Neural progenitor cell (in vitro differentiated cells): ENCODE data around the gene SLC26A4. TPM values are rescaled to one million over a fixed set of nuclear protein-coding genes. Genes with fewer than 3 reads are reported as not detected.

Experiments
- DNase-seq: peaks from one replicate; pipeline ENCODE4 v3.0.0-alpha.2; 2016; ENCODE audit warnings: low spot score
- H2AFZ ChIP-seq: fragments of 200-600 bp; sonication (generic); replicated peaks from 2 replicates; pipeline ENCODE4 v1.6.1; 2016; ENCODE audit warnings: antibody characterized with exemption
- H3F3A ChIP-seq: fragments of 200-600 bp; sonication (generic); 2 replicates; pipeline ENCODE4 v1.6.1; 2016; ENCODE audit warnings: antibody characterized with exemption, low read depth
- H3K27ac ChIP-seq: fragments of 200-600 bp; sonication (generic); 2 replicates; pipeline ENCODE4 v1.5.1; 2016; ENCODE audit warnings: mild to moderate bottlenecking
- H3K27me3 ChIP-seq: fragments of 200-600 bp; sonication (generic); 2 replicates; pipeline ENCODE4 v1.6.1; 2016; ENCODE audit warnings: mild to moderate bottlenecking, moderate library complexity
- H3K36me3 ChIP-seq: fragments of 200-600 bp; sonication (generic); 2 replicates; pipeline ENCODE4 v1.5.1; 2016
- H3K4me1 ChIP-seq: fragments of 200-600 bp; sonication (generic); 2 replicates; pipeline ENCODE4 v1.6.1; 2016; ENCODE audit warnings: mixed run types
- H3K4me2 ChIP-seq: fragments of 200-600 bp; sonication (generic); 2 replicates; pipeline ENCODE4 v1.6.1; 2016
- H3K4me3 ChIP-seq: fragments of 200-600 bp; sonication (generic); 2 replicates; pipeline ENCODE4 v1.5.1; 2016
- H3K79me2 ChIP-seq: fragments of 200-600 bp; sonication (generic); 2 replicates; pipeline ENCODE4 v1.6.1; 2016; ENCODE audit warnings: low read depth
- H3K9ac ChIP-seq: fragments of 200-600 bp; sonication (generic); 2 replicates; pipeline ENCODE4 v1.6.1; 2016
- H3K9me3 ChIP-seq: fragments of 200-600 bp; sonication (generic); 2 replicates; pipeline ENCODE4 v1.5.1; 2016; ENCODE audit warnings: low read depth
- H4K20me1 ChIP-seq: fragments of 200-600 bp; sonication (generic); 2 replicates; pipeline ENCODE4 v1.6.1; 2016; ENCODE audit warnings: low read depth
- H3K27ac Mint-ChIP-seq: 3 replicates; pipeline ENCODE4 v1.8.0; 2021; ENCODE audit warnings: mixed read lengths
- H3K27me3 Mint-ChIP-seq: 2 replicates; pipeline ENCODE4 v1.8.0; 2022; ENCODE audit warnings: low read depth, mild to moderate bottlenecking, inconsistent platforms, moderate library complexity, mixed read lengths; ENCODE audit not compliant: insufficient read depth
- H3K36me3 Mint-ChIP-seq: 3 replicates; pipeline ENCODE4 v1.8.0; 2021; ENCODE audit warnings: mixed read lengths
- H3K4me1 Mint-ChIP-seq: 3 replicates; pipeline ENCODE4 v1.8.0; 2021; ENCODE audit warnings: mixed read lengths
- H3K4me3 Mint-ChIP-seq: 3 replicates; pipeline ENCODE4 v1.8.0; 2021; ENCODE audit warnings: mild to moderate bottlenecking, moderate library complexity, mixed read lengths
- H3K9me3 Mint-ChIP-seq: 3 replicates; pipeline ENCODE4 v1.8.0; 2020; ENCODE audit warnings: mixed read lengths
- EZH2 ChIP-seq: fragments of 200-600 bp; sonication (generic); IDR thresholded peaks from 2 replicates; pipeline ENCODE4 v1.6.1; 2017; ENCODE audit warnings: antibody characterized with exemption, mild to moderate bottlenecking, moderate library complexity
- EZH2phosphoT487 ChIP-seq: fragments of 200-600 bp; sonication (generic); IDR thresholded peaks from 2 replicates; pipeline ENCODE4 v1.6.1; 2017; ENCODE audit warnings: antibody characterized with exemption
- total RNA-seq: library from RNA; depleted of rRNA; stranded (reverse); fragments of >200 nt; gene quantifications from 2 replicates; pipeline ENCODE4 v1.2.3, GENCODE V29; 2015; ENCODE audit warnings: low replicate concordance
- TF ChIP-seq, protein P1 (sequence below): fragments of 200-600 bp; sonication (generic); IDR thresholded peaks from 2 replicates; pipeline ENCODE4 v1.5.1; 2017; ENCODE audit warnings: antibody characterized with exemption, mild to moderate bottlenecking

The SLC26A4 gene
- total RNA-seq, 1 donor from 2014 or later, result 0.02 TPM

DNA sequence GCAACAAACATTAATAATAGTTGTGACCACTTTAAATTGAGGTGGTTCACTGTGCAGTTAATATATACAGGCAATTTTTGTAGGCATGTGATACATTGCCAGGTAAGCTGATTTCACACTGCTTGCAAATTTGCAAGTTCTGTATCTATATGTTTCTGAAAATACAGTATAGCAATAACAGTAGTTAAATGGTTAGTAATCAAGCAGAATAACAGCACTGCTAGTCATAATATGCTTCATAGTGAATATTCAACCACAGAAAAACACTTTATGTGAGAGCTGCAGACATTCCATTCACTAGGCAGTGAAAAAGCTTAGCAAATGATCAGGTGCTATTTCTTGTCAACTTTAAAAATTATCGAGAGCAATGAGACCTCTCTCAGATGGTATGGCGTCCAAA is 28.9 kb downstream of the SLC26A4 start:
- no peak overlapping the region for H3K27ac ChIP-seq
- no peaks in the 10 kb centered on the region for H3K9me3 ChIP-seq
- H3K27me3 Mint-ChIP-seq, result peaks cover 2% of the 10 kb centered on the region
- no peaks in the 10 kb centered on the region for H4K20me1 ChIP-seq
- no peak overlapping the region for H3K9ac ChIP-seq
- TF ChIP-seq EZH2 (no peak), EZH2phosphoT487 (no peak)
- TF ChIP-seq, protein P1, sequence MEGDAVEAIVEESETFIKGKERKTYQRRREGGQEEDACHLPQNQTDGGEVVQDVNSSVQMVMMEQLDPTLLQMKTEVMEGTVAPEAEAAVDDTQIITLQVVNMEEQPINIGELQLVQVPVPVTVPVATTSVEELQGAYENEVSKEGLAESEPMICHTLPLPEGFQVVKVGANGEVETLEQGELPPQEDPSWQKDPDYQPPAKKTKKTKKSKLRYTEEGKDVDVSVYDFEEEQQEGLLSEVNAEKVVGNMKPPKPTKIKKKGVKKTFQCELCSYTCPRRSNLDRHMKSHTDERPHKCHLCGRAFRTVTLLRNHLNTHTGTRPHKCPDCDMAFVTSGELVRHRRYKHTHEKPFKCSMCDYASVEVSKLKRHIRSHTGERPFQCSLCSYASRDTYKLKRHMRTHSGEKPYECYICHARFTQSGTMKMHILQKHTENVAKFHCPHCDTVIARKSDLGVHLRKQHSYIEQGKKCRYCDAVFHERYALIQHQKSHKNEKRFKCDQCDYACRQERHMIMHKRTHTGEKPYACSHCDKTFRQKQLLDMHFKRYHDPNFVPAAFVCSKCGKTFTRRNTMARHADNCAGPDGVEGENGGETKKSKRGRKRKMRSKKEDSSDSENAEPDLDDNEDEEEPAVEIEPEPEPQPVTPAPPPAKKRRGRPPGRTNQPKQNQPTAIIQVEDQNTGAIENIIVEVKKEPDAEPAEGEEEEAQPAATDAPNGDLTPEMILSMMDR, result no peak
- no peaks in the 10 kb centered on the region for H3K36me3 ChIP-seq
- no peaks in the 10 kb centered on the region for H3K9me3 Mint-ChIP-seq
- no peak overlapping the region for H3K4me3 Mint-ChIP-seq
- H3K79me2 ChIP-seq, result no peaks in the 10 kb centered on the region
- H3K4me1 Mint-ChIP-seq, result peaks cover 11% of the 10 kb centered on the region
- peaks cover 5% of the 10 kb centered on the region for H3K4me1 ChIP-seq
- no peaks in the 10 kb centered on the region for H3K27me3 ChIP-seq
- no peak for DNase-seq
- no peaks in the 10 kb centered on the region for H3K36me3 Mint-ChIP-seq
- H2AFZ ChIP-seq, result no peak overlapping the region
- no peak overlapping the region for H3K27ac Mint-ChIP-seq
- no peak overlapping the region for H3K4me3 ChIP-seq
- no peaks in the 10 kb centered on the region for H3F3A ChIP-seq
- H3K4me2 ChIP-seq, result no peak overlapping the region

DNA sequence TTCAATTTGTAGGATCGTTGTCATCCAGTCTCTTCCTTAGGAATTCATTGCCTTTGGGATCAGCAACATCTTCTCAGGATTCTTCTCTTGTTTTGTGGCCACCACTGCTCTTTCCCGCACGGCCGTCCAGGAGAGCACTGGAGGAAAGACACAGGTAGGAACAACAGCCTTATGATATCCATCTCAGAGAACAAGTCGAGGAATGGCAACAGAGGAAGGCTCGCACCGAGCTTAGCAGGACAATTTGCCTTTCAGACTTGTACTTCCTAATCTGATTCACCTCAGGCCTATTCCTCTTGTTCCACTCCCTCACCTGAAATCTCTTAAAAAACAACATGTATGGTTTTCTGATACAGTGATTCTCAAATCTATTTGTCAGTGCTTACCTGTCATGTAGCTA is 29.5 kb downstream of the SLC26A4 start:
- Mint-ChIP-seq H3K4me1 (peaks cover 7% of the 10 kb centered on the region), H3K27ac (no peak overlapping the region), H3K27me3 (peaks cover 2% of the 10 kb centered on the region), H3K4me3 (no peak overlapping the region), H3K9me3 (no peaks in the 10 kb centered on the region), H3K36me3 (no peaks in the 10 kb centered on the region)
- H2AFZ ChIP-seq, result no peak overlapping the region
- H3K27ac ChIP-seq, result no peak overlapping the region
- no peaks in the 10 kb centered on the region for H3K36me3 ChIP-seq
- no peak for DNase-seq
- no peak overlapping the region for H3K4me2 ChIP-seq
- no peaks in the 10 kb centered on the region for H3K27me3 ChIP-seq
- H3K4me1 ChIP-seq, result peaks cover 5% of the 10 kb centered on the region
- no peak overlapping the region for H3K4me3 ChIP-seq
- TF ChIP-seq, protein P1, result no peak
- TF ChIP-seq EZH2 (no peak), EZH2phosphoT487 (no peak)
- H3K79me2 ChIP-seq, result no peaks in the 10 kb centered on the region
- no peaks in the 10 kb centered on the region for H3F3A ChIP-seq
- H4K20me1 ChIP-seq, result no peaks in the 10 kb centered on the region
- no peak overlapping the region for H3K9ac ChIP-seq
- H3K9me3 ChIP-seq, result no peaks in the 10 kb centered on the region

DNA sequence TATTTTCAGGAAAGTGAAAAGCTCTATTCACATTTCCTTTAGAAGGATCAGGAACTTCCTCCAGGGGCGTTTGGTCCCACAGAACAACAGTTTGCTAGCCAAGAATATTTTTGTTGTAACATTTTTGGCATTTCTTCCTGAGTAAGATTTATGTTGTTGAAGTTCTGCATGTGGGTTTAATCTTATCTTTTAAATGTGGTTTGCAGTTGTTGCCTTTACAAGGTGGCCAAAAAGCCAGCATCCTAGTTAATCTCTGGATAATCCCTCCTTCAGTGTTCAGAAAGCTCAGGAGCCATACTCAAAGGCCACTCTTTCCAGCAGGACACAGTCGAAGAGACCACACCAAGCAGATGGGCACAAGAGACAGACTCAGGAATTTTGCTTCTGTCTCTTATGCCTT is 30.0 kb downstream of the SLC26A4 start:
- H3K4me2 ChIP-seq, result no peak overlapping the region
- H3K4me1 ChIP-seq, result peaks cover 5% of the 10 kb centered on the region
- peaks cover 4% of the 10 kb centered on the region for H3K4me1 Mint-ChIP-seq
- no peaks in the 10 kb centered on the region for H3K27me3 ChIP-seq
- H3F3A ChIP-seq, result no peaks in the 10 kb centered on the region
- H3K27me3 Mint-ChIP-seq, result peaks cover 4% of the 10 kb centered on the region
- DNase-seq, result peak; percentile 16
- TF ChIP-seq, protein P1, result no peak
- no peak for TF ChIP-seq EZH2
- TF ChIP-seq EZH2phosphoT487, result no peak
- no peak overlapping the region for H3K27ac ChIP-seq
- H3K9me3 Mint-ChIP-seq, result no peaks in the 10 kb centered on the region
- no peak overlapping the region for H3K9ac ChIP-seq
- H3K36me3 Mint-ChIP-seq, result no peaks in the 10 kb centered on the region
- H2AFZ ChIP-seq, result no peak overlapping the region
- no peaks in the 10 kb centered on the region for H3K9me3 ChIP-seq
- no peaks in the 10 kb centered on the region for H3K79me2 ChIP-seq
- H3K27ac Mint-ChIP-seq, result no peak overlapping the region
- no peaks in the 10 kb centered on the region for H4K20me1 ChIP-seq
- no peak overlapping the region for H3K4me3 Mint-ChIP-seq
- no peak overlapping the region for H3K4me3 ChIP-seq
- no peaks in the 10 kb centered on the region for H3K36me3 ChIP-seq
